NB4 (cell line): ENCODE results near the gene ALDH1L2.

ENCODE experiments used
- MYC ChIP-seq: IDR thresholded peaks from 2 replicates; pipeline ENCODE4 v1.6.1; 2011; ENCODE audit warnings: low read depth, low read length
- POLR2A ChIP-seq: IDR thresholded peaks from 2 replicates; pipeline ENCODE4 v1.6.1; 2011; ENCODE audit warnings: mild to moderate bottlenecking; ENCODE audit not compliant: insufficient read length; ENCODE audit errors: extremely low read depth
- TF ChIP-seq, protein P1 (sequence below): IDR thresholded peaks from one replicate; pipeline ENCODE4 v1.5.1; 2012; ENCODE audit warnings: low read depth, low read length

GRCh38 chr12:105051981-105052380, 32.3 kb downstream of the ALDH1L2 start:
- TF ChIP-seq, protein P1, sequence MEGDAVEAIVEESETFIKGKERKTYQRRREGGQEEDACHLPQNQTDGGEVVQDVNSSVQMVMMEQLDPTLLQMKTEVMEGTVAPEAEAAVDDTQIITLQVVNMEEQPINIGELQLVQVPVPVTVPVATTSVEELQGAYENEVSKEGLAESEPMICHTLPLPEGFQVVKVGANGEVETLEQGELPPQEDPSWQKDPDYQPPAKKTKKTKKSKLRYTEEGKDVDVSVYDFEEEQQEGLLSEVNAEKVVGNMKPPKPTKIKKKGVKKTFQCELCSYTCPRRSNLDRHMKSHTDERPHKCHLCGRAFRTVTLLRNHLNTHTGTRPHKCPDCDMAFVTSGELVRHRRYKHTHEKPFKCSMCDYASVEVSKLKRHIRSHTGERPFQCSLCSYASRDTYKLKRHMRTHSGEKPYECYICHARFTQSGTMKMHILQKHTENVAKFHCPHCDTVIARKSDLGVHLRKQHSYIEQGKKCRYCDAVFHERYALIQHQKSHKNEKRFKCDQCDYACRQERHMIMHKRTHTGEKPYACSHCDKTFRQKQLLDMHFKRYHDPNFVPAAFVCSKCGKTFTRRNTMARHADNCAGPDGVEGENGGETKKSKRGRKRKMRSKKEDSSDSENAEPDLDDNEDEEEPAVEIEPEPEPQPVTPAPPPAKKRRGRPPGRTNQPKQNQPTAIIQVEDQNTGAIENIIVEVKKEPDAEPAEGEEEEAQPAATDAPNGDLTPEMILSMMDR: no peak
- TF ChIP-seq POLR2A (no peak), MYC (no peak)
